Heart left ventricle (tissue), 16 donors: Measurements from ENCODE around the gene ZC3H10. TPM values are rescaled to one million over a fixed set of nuclear protein-coding genes. Genes with fewer than 3 reads are reported as not detected.

Experiments
- ATAC-seq, 4 donors: fragments of 200-7000 bp; cut with Tn5 transposase; one replicate each; pipeline ENCODE4 v1.9.1; 2020 to 2022; ENCODE audit warnings: moderate library complexity in 4 of 4, mild to moderate bottlenecking in 3 of 4, moderate number of reproducible peaks in 1 of 4
- DNase-seq, 5 donors: peaks; one replicate each; pipeline ENCODE4 v3.0.0-alpha.2; 2020
- H3K27ac ChIP-seq, 12 donors: fragments of 200-600 bp; sonication (generic) in 4 of 12; one replicate each; pipeline versions ENCODE4 v1.5.0 to v1.8.0; 2016 to 2022; ENCODE audit warnings: mild to moderate bottlenecking in 2 of 12
- H3K27me3 ChIP-seq, 9 donors: fragments of 200-600 bp; sonication (generic) in 2 of 9; one replicate each; pipeline versions ENCODE4 v1.5.1 to v1.8.0; 2016 to 2022; ENCODE audit warnings: mild to moderate bottlenecking in 3 of 9
- H3K36me3 ChIP-seq, 9 donors: fragments of 200-600 bp; sonication (generic) in 2 of 9; one replicate each; pipeline versions ENCODE4 v1.5.0 to v1.8.0; 2018 to 2022; ENCODE audit warnings: mild to moderate bottlenecking in 2 of 9
- H3K4me1 ChIP-seq, 12 donors: fragments of 200-600 bp; sonication (generic) in 4 of 12; one replicate each; pipeline versions ENCODE4 v1.5.0 to v1.8.0; 2016 to 2022; ENCODE audit warnings: mild to moderate bottlenecking in 3 of 12
- H3K4me3 ChIP-seq, 12 donors: fragments of 200-600 bp; sonication (generic) in 4 of 12; one replicate each; pipeline versions ENCODE4 v1.5.0 to v1.8.0; 2017 to 2022; ENCODE audit warnings: mild to moderate bottlenecking in 9 of 12, moderate library complexity in 4 of 12
- H3K9me3 ChIP-seq, 12 donors: fragments of 200-600 bp; sonication (generic) in 4 of 12; one replicate each; pipeline versions ENCODE4 v1.5.0 to v1.8.0; 2016 to 2022; ENCODE audit warnings: mild to moderate bottlenecking in 1 of 12
- POLR2A ChIP-seq, 2 donors: fragments of 450-650 bp; IDR thresholded peaks; one replicate each; pipeline ENCODE4 v1.6.1; 2017; ENCODE audit warnings: antibody characterized with exemption in 2 of 2, mild to moderate bottlenecking in 2 of 2, moderate library complexity in 2 of 2
- WGBS, 4 donors: extraction: QIAGEN DNeasy Blood & Tissue Kit in 2 of 4; methylation state at CpG; one replicate each; pipeline versions ENCODE4 v1.1.5 to v1.1.7; 2013 to 2018; 5-methylcytosine and 5-hydroxymethylcytosine counted together
- intact Hi-C, 10 donors: fragments of 100-400 bp; cut with DNase I; formaldehyde crosslinking; loops; one replicate each; pipeline versions ENCODE4 v1.11.1 to v1.14.2; 2022
- polyA plus RNA-seq, 2 donors: library from polyadenylated mRNA; stranded (reverse); fragments of 200-250 nt; gene quantifications; one replicate each; pipeline ENCODE4 v1.2.3, GENCODE V29; 2013
- total RNA-seq, 9 donors: library from RNA; depleted of rRNA in 2 of 9; stranded (reverse); fragments of >200 nt in 2 of 9; fragmentation: NEBNext Ultra II Directional in 3 of 9; extraction: Animal tissue kit (Norgen Biotek cat#: 25700) in 3 of 9; gene quantifications; one replicate each; pipeline versions ENCODE4 v1.1.0 to v1.2.4, GENCODE V29; 2016 to 2023
- TF ChIP-seq, protein P1 (sequence below), 12 donors: fragments of 200-600 bp; sonication (generic) in 4 of 12; IDR thresholded peaks; one replicate each; pipeline versions ENCODE4 v1.5.0 to v1.8.0; 2018 to 2022; ENCODE audit warnings: antibody characterized with exemption in 12 of 12, mild to moderate bottlenecking in 5 of 12
- donor health status: ischemic (EF 13 %, LVEDD 7.1; RV severe dilation, severe dysfunction).
- donor health status: healthy with polysubstance abuse.
- donor health status: DM: no; HTN: yes; CAD: no.
- donor health status: DM: no; HTN: no; CAD: no.
- donor health status: ischemic (EF 25% LVEDD 6.9; RV normal size, moderate dysfunction).
- donor health status: ischemic (EF 25% LVEDD 5.7; RV mildly dilated, moderate dysfunction).
- donor health status: healthy.
- donor health status: DM: yes; HTN: yes; CAD: no.
- donor health status: ischemic (EF 35%, LVEDD 5.7; RV mildly dilated, moderate dysfunction).
- donor health status: nonischemic (EF 11% LVEDD 7.7; RV severe dilation, severe dysfunction).
- donor health status: DM: yes; HTN: yes; CAD: no.
- donor health status: PGD.
- donor health status: ischemic (EF 29% LVEDD 5.4; RV normal size, mild dysfunction).
- donor health status: nonischemic (EF 23%, LVEDD 6.1; RV moderate dilation, normal function).

Gene ZC3H10
- total and polyA plus RNA-seq, 11 donors = 2.7 to 6.4 (median 4.3) TPM

DNA sequence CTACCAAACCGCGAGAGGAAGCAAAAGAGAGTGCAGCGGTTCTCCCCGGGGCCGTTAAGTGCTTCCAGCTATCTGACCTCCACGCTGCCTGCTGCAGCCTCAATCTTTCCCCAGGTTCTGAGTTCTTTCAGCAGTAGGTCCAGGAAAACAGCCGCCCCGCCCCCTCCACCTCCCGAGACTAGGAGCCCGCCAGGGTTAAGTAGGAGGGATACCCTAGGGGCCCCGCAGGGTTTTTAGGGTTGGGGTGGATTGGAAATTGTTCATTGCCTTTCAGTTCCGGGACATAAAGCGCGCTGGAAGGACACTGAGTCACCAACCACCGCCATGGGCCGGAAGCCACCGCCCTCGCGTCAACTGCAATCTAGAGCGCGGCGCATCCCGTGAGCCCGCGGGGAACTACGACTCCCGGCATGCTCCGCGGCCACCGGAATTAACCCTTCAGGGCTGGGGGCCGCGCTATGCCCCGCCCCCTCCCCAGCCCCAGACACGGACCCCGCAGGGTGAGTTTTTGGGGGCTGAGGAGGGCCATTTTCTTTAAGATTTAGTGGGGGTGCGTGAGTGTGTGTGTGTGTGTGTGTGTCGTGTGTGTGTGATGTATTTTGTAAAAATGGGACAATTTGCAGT lies 34.2 kb downstream of the ZC3H10 start, which contains the start of gene MYL6B:
MYL6B (plus strand) TSS at position 456 of the 624 bp plus-strand sequence. CDS start 1,332 bp downstream, outside the sequence.
- intact Hi-C loops = loop anchor here in 2 of 10 donors (2.0 kb wide), 1 partner anchor 23 kb away; the partner anchor contains the start of gene ESYT1 (in 2 of the 2)
- WGBS, 4 donors = 0 to 1% (median 1%) methylated on average over 15 to 37 of the region's 37 CpGs
- DNase-seq = peak; percentile 94 to 97 (median 96)
- Histone ChIP-seq H3K4me1 (peaks cover 4 to 36% (median 25%) of the 10 kb centered on the region in 12 donors), H3K9me3 (no peaks in the 10 kb centered on the region), H3K4me3 (peak within 1 kb of the TSS; percentile 22 to 92 (median 72)), H3K27me3 (no peaks in the 10 kb centered on the region), H3K27ac (peak within 1 kb of the TSS; percentile 80 to 98 (median 94)), H3K36me3 (peaks cover 0 to 12% (median 0%) of the 10 kb centered on the region in 9 donors)
- peak in 1 of 2 donors; percentile 62 for TF ChIP-seq POLR2A (IDR thresholded peaks at IDR 0.05)
- TF ChIP-seq, protein P1, sequence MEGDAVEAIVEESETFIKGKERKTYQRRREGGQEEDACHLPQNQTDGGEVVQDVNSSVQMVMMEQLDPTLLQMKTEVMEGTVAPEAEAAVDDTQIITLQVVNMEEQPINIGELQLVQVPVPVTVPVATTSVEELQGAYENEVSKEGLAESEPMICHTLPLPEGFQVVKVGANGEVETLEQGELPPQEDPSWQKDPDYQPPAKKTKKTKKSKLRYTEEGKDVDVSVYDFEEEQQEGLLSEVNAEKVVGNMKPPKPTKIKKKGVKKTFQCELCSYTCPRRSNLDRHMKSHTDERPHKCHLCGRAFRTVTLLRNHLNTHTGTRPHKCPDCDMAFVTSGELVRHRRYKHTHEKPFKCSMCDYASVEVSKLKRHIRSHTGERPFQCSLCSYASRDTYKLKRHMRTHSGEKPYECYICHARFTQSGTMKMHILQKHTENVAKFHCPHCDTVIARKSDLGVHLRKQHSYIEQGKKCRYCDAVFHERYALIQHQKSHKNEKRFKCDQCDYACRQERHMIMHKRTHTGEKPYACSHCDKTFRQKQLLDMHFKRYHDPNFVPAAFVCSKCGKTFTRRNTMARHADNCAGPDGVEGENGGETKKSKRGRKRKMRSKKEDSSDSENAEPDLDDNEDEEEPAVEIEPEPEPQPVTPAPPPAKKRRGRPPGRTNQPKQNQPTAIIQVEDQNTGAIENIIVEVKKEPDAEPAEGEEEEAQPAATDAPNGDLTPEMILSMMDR (IDR thresholded peaks at IDR 0.05) = no peak
- peak; percentile 95 to 98 (median 97) for ATAC-seq

DNA sequence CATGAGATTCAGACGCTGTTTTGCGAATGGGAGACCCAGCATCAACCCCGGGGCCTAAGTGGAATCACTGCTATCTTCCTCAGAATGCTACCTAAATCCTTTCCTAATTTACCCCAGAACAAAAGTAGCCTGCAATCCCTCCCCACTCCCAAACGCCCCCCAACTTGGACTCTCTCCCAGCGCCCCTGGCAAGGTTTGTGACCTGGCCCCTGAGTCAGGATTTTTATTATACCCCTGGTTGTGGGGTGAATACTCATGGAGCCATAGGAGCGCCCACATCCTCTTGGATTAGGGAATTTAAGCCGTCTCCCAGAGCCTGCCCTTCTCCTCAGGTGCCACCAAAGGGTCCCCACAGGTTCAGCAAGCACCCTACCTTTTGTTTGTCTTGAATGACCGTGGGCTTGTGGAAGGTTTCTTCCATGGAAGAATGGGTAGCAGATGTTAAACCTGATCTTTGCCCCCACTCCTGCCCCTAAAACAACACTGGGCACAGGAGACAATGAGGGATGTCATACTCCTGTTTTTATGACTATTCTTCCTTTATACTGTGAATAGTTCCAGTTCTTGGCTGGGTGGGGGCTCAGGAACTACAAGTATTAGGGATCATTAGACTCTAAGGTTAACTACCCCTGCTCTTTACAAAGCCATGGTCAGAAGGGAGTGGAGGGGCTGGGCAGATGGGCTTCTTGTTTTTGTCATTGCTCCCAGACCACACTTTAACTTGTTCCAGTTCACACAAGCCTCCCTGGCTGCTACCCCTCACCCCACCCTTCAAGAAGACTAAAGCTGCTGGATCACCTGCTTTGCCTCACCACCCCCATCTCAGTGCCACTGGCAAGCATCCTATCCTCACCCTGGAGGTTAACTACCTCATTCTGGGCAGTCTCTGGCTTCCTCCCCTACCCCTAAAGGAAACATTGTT lies 35.0 kb downstream of the ZC3H10 start:
- Histone ChIP-seq H3K27ac (peak overlapping the region in 10 of 12 donors; percentile 92 to 98 (median 94)), H3K36me3 (peaks cover 0 to 12% (median 0%) of the 10 kb centered on the region in 9 donors), H3K27me3 (no peaks in the 10 kb centered on the region), H3K4me1 (peaks cover 4 to 36% (median 23%) of the 10 kb centered on the region in 12 donors), H3K9me3 (no peaks in the 10 kb centered on the region), H3K4me3 (peak overlapping the region; percentile 22 to 92 (median 72))
- DNase-seq = peak in 1 of 5 donors; percentile 15
- TF ChIP-seq, protein P1 (IDR thresholded peaks at IDR 0.05) = no peak
- no peak for TF ChIP-seq POLR2A (IDR thresholded peaks at IDR 0.05)
- 7 to 16% (median 15%) methylated on average over 8 of the region's 8 CpGs for WGBS, 4 donors
- intact Hi-C loops = loop anchor here in 2 of 10 donors (2.0 kb wide), 1 partner anchor 24 kb away; the partner anchor contains the start of gene ESYT1 (in 2 of the 2)
- no peak for ATAC-seq

DNA sequence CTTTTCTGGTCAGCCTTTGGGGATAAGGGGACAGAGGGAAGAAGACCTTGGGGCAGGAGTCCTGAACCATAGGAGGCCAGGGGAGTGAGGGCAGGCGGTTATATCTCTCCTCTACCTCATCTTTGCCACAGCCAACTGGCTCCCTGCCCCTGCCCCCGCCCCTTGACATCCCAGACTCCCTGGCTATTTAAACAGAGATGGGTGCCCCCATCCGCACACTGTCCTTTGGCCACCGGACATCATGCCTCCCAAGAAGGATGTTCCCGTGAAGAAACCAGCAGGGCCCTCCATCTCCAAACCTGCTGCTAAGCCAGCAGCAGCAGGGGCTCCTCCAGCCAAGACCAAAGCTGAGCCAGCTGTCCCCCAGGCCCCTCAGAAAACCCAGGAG lies 35.6 kb downstream of the ZC3H10 start:
- Histone ChIP-seq H3K9me3 (no peaks in the 10 kb centered on the region), H3K27me3 (no peaks in the 10 kb centered on the region), H3K4me1 (peaks cover 4 to 36% (median 23%) of the 10 kb centered on the region in 12 donors), H3K36me3 (peaks cover 0 to 12% (median 0%) of the 10 kb centered on the region in 9 donors), H3K4me3 (no peak overlapping the region), H3K27ac (no peak overlapping the region)
- 78 to 87% (median 82%) methylated on average over 5 of the region's 5 CpGs for WGBS, 4 donors
- no peak for TF ChIP-seq POLR2A (IDR thresholded peaks at IDR 0.05)
- TF ChIP-seq, protein P1 (IDR thresholded peaks at IDR 0.05) = no peak
- ATAC-seq = no peak
- DNase-seq = no peak
- intact Hi-C loops = loop anchor here in 2 of 10 donors (2.0 kb wide), 1 partner anchor 25 kb away; the partner anchor contains the start of gene ESYT1 (in 2 of the 2)
